GM23338 (cell line): ENCODE data around the gene AGA. TPM values are rescaled to one million over a fixed set of nuclear protein-coding genes. Genes with fewer than 3 reads are reported as not detected.

Experiments
- ATAC-seq: fragments of 200-7000 bp; cut with Tn5 transposase; 3 replicates; pipeline ENCODE4 v1.9.1; 2020
- DNase-seq: peaks from one replicate; pipeline ENCODE4 v3.0.0-alpha.2; 2015; ENCODE audit warnings: low spot score
- H2AFZ ChIP-seq: fragments of 200-600 bp; sonication (generic); 2 replicates; pipeline ENCODE4 v1.8.0; 2016; ENCODE audit warnings: antibody characterized with exemption, mild to moderate bottlenecking, moderate library complexity
- H3F3A ChIP-seq: fragments of 200-600 bp; sonication (generic); replicated peaks from 2 replicates; pipeline ENCODE4 v1.8.0; 2017; ENCODE audit warnings: antibody characterized with exemption, mixed run types, low read depth
- H3K27ac ChIP-seq: fragments of 200-600 bp; sonication (generic); 2 replicates; pipeline ENCODE4 v1.6.1; 2016; ENCODE audit warnings: low read depth
- H3K27me3 ChIP-seq: fragments of 200-600 bp; sonication (generic); 2 replicates; pipeline ENCODE4 v1.8.0; 2016; ENCODE audit warnings: mild to moderate bottlenecking, mixed run types, moderate library complexity; ENCODE audit not compliant: insufficient read depth
- H3K36me3 ChIP-seq: fragments of 200-600 bp; sonication (generic); 2 replicates; pipeline ENCODE4 v1.8.0; 2016; ENCODE audit warnings: mild to moderate bottlenecking; ENCODE audit not compliant: insufficient read depth
- H3K4me1 ChIP-seq: fragments of 200-600 bp; sonication (generic); 2 replicates; pipeline ENCODE4 v1.8.0; 2016; ENCODE audit warnings: mild to moderate bottlenecking, moderate library complexity; ENCODE audit not compliant: insufficient read depth
- H3K4me2 ChIP-seq: fragments of 200-600 bp; sonication (generic); 2 replicates; pipeline ENCODE4 v1.7.1; 2017; ENCODE audit warnings: mixed run types
- H3K4me3 ChIP-seq: fragments of 200-600 bp; sonication (generic); 2 replicates; pipeline ENCODE4 v1.6.1; 2016; ENCODE audit warnings: mixed run types
- H3K79me2 ChIP-seq: fragments of 200-600 bp; sonication (generic); replicated peaks from 2 replicates; pipeline ENCODE4 v1.8.0; 2017; ENCODE audit warnings: mild to moderate bottlenecking; ENCODE audit not compliant: insufficient read depth
- H3K9me2 ChIP-seq: fragments of 200-600 bp; sonication (generic); 2 replicates; pipeline ENCODE4 v1.8.0; 2017; ENCODE audit not compliant: insufficient read depth
- H4K20me1 ChIP-seq: fragments of 200-600 bp; sonication (generic); replicated peaks from 2 replicates; pipeline ENCODE4 v1.8.0; 2017; ENCODE audit warnings: mild to moderate bottlenecking; ENCODE audit not compliant: insufficient read depth
- H3K27ac Mint-ChIP-seq: 2 replicates; pipeline ENCODE4 v1.8.0; 2020; ENCODE audit warnings: inconsistent platforms, mild to moderate bottlenecking, moderate library complexity, mixed read lengths
- H3K27me3 Mint-ChIP-seq: 3 replicates; pipeline ENCODE4 v1.8.0; 2022; ENCODE audit warnings: low read depth, mild to moderate bottlenecking, moderate library complexity, mixed read lengths, inconsistent platforms; ENCODE audit not compliant: insufficient read depth, poor library complexity
- H3K36me3 Mint-ChIP-seq: 3 replicates; pipeline ENCODE4 v1.8.0; 2021; ENCODE audit warnings: low read depth, mild to moderate bottlenecking, inconsistent platforms, moderate library complexity, mixed read lengths
- H3K4me1 Mint-ChIP-seq: 3 replicates; pipeline ENCODE4 v1.8.0; 2020; ENCODE audit warnings: mild to moderate bottlenecking, inconsistent platforms, mixed read lengths
- H3K4me3 Mint-ChIP-seq: 3 replicates; pipeline ENCODE4 v1.8.0; 2021; ENCODE audit warnings: moderate library complexity, mild to moderate bottlenecking, inconsistent platforms, mixed read lengths
- H3K9me3 Mint-ChIP-seq: 3 replicates; pipeline ENCODE4 v1.8.0; 2020; ENCODE audit warnings: moderate library complexity, mild to moderate bottlenecking, inconsistent platforms, mixed read lengths
- CREB1 ChIP-seq: fragments of 250-450 bp; sonication (Bioruptor Pico); IDR thresholded peaks from 2 replicates; pipeline ENCODE4 v1.5.0; 2020; ENCODE audit warnings: low read depth, mild to moderate bottlenecking, moderate library complexity
- ETS1 ChIP-seq: IDR thresholded peaks from 2 replicates; pipeline ENCODE4 v1.6.1; 2016; ENCODE audit warnings: antibody characterized with exemption
- EZH2 ChIP-seq: fragments of 200-600 bp; sonication (generic); IDR thresholded peaks from one replicate; pipeline ENCODE4 v1.8.0; 2017; ENCODE audit warnings: antibody characterized with exemption, mild to moderate bottlenecking, low read depth; ENCODE audit not compliant: unreplicated experiment
- EZH2phosphoT487 ChIP-seq: fragments of 200-600 bp; sonication (generic); IDR thresholded peaks from one replicate; pipeline ENCODE4 v1.8.1; 2018; ENCODE audit warnings: antibody characterized with exemption; ENCODE audit not compliant: unreplicated experiment
- JUNB ChIP-seq: IDR thresholded peaks from one replicate; pipeline ENCODE4 v1.6.1; 2016; ENCODE audit warnings: antibody characterized with exemption; ENCODE audit not compliant: unreplicated experiment
- NANOG ChIP-seq: IDR thresholded peaks from 2 replicates; pipeline ENCODE4 v1.6.1; 2016; ENCODE audit warnings: antibody characterized with exemption, borderline replicate concordance
- POLR2AphosphoS5 ChIP-seq: IDR thresholded peaks from 2 replicates; pipeline ENCODE4 v1.6.1; 2016; ENCODE audit warnings: antibody characterized with exemption, low read depth
- STAT1 ChIP-seq: IDR thresholded peaks from one replicate; pipeline ENCODE4 v1.6.1; 2016; ENCODE audit warnings: antibody characterized with exemption; ENCODE audit not compliant: unreplicated experiment
- ZNF114 ChIP-seq: fragments of 250-450 bp; sonication (Bioruptor Pico); IDR thresholded peaks from 2 replicates; pipeline ENCODE4 v1.5.0; 2020; ENCODE audit warnings: mild to moderate bottlenecking, moderate library complexity
- ZNF331 ChIP-seq: fragments of 250-450 bp; sonication (Bioruptor Pico); IDR thresholded peaks from 2 replicates; pipeline ENCODE4 v1.5.0; 2020; ENCODE audit warnings: low read depth, mild to moderate bottlenecking, moderate library complexity
- ZNF462 ChIP-seq: fragments of 250-450 bp; sonication (Bioruptor Pico); IDR thresholded peaks from 2 replicates; pipeline ENCODE4 v1.5.0; 2020; ENCODE audit warnings: mild to moderate bottlenecking, moderate library complexity
- polyA plus RNA-seq: library from polyadenylated mRNA; unstranded; fragments of >200 nt; fragmentation: Nextera tagmentation; extraction: Ambion mirVana; gene quantifications from 2 replicates; pipeline ENCODE4 v1.2.1, GENCODE V29; 2016
- total RNA-seq: library from RNA; depleted of rRNA; stranded (reverse); fragments of >200 nt; shearing (Covaris generic); gene quantifications from 2 replicates; pipeline ENCODE4 v1.2.3, GENCODE V29; 2014
- TF ChIP-seq, protein P1 (sequence below), 2 experiments: fragments of 200-600 bp in 1 of 2; sonication (generic) in 1 of 2; conservative IDR thresholded peaks; 2 replicates each; pipeline versions ENCODE4 v1.5.1 to v1.6.1; 2016 to 2017; ENCODE audit warnings: antibody characterized with exemption in 2 of 2, low read depth in 2 of 2, mild to moderate bottlenecking in 2 of 2, moderate library complexity in 1 of 2
- TF ChIP-seq, protein P2 (sequence below): IDR thresholded peaks from one replicate; pipeline ENCODE4 v1.6.1; 2018; ENCODE audit warnings: antibody characterized with exemption; ENCODE audit not compliant: unreplicated experiment

The AGA gene
- total and polyA plus RNA-seq, 2 experiments from 2014 or later, result 5.5 to 12.8 TPM

DNA sequence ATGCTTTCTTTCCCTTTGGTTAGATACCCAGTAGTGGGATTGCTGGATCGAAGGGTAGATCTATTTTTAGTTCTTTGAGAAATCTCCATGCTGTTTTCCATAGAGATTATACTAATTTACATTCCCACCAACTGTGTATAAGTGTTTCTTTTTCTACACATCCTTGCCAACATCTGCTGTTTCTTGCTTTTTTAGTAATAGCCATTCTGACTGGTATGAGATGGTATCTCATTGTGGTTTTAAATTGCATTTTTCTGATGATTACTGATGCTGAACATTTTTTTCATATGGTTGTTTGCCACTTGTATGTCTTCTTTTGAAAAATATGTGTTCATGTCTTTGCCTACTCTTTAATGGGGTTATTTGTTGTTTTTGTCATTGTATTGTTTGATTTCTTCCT lies 6.6 kb upstream of the AGA start:
- TF ChIP-seq CREB1 (CRISPR knock-in tag), result no peak
- TF ChIP-seq, protein P1, sequence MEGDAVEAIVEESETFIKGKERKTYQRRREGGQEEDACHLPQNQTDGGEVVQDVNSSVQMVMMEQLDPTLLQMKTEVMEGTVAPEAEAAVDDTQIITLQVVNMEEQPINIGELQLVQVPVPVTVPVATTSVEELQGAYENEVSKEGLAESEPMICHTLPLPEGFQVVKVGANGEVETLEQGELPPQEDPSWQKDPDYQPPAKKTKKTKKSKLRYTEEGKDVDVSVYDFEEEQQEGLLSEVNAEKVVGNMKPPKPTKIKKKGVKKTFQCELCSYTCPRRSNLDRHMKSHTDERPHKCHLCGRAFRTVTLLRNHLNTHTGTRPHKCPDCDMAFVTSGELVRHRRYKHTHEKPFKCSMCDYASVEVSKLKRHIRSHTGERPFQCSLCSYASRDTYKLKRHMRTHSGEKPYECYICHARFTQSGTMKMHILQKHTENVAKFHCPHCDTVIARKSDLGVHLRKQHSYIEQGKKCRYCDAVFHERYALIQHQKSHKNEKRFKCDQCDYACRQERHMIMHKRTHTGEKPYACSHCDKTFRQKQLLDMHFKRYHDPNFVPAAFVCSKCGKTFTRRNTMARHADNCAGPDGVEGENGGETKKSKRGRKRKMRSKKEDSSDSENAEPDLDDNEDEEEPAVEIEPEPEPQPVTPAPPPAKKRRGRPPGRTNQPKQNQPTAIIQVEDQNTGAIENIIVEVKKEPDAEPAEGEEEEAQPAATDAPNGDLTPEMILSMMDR (conservative IDR thresholded peaks at IDR 0.05; ENCODE audit: low read depth in 2 of 2), result no peak
- no peak for TF ChIP-seq POLR2AphosphoS5
- no peak for TF ChIP-seq NANOG
- TF ChIP-seq ETS1, result no peak
- TF ChIP-seq ZNF114 (CRISPR knock-in tag), result no peak
- no peak for TF ChIP-seq EZH2
- TF ChIP-seq, protein P2, sequence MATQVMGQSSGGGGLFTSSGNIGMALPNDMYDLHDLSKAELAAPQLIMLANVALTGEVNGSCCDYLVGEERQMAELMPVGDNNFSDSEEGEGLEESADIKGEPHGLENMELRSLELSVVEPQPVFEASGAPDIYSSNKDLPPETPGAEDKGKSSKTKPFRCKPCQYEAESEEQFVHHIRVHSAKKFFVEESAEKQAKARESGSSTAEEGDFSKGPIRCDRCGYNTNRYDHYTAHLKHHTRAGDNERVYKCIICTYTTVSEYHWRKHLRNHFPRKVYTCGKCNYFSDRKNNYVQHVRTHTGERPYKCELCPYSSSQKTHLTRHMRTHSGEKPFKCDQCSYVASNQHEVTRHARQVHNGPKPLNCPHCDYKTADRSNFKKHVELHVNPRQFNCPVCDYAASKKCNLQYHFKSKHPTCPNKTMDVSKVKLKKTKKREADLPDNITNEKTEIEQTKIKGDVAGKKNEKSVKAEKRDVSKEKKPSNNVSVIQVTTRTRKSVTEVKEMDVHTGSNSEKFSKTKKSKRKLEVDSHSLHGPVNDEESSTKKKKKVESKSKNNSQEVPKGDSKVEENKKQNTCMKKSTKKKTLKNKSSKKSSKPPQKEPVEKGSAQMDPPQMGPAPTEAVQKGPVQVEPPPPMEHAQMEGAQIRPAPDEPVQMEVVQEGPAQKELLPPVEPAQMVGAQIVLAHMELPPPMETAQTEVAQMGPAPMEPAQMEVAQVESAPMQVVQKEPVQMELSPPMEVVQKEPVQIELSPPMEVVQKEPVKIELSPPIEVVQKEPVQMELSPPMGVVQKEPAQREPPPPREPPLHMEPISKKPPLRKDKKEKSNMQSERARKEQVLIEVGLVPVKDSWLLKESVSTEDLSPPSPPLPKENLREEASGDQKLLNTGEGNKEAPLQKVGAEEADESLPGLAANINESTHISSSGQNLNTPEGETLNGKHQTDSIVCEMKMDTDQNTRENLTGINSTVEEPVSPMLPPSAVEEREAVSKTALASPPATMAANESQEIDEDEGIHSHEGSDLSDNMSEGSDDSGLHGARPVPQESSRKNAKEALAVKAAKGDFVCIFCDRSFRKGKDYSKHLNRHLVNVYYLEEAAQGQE, result no peak
- TF ChIP-seq STAT1, result no peak
- no peak for TF ChIP-seq ZNF331 (CRISPR knock-in tag)
- no peak for TF ChIP-seq ZNF462 (CRISPR knock-in tag)
- no peak for TF ChIP-seq JUNB
- TF ChIP-seq EZH2phosphoT487, result no peak

More for the DNA sequence above, 6.6 kb upstream of the AGA start:
- Histone ChIP-seq H3K4me2 (no peak overlapping the region), H3K4me3 (no peak overlapping the region), H3K36me3 (no peaks in the 10 kb centered on the region), H3F3A (no peaks in the 10 kb centered on the region), H3K4me1 (no peaks in the 10 kb centered on the region), H3K27ac (no peak overlapping the region), H3K9me2 (no peaks in the 10 kb centered on the region), H2AFZ (no peak overlapping the region), H3K79me2 (peaks cover 44% of the 10 kb centered on the region), H3K27me3 (no peaks in the 10 kb centered on the region), H4K20me1 (no peaks in the 10 kb centered on the region)
- no peak overlapping the region for H3K4me3 Mint-ChIP-seq
- H3K9me3 Mint-ChIP-seq, result no peaks in the 10 kb centered on the region
- ATAC-seq (no peak), DNase-seq (no peak)
- H3K4me1 Mint-ChIP-seq, result peaks cover 6% of the 10 kb centered on the region
- H3K36me3 Mint-ChIP-seq, result no peaks in the 10 kb centered on the region
- H3K27me3 Mint-ChIP-seq, result peaks cover 4% of the 10 kb centered on the region
- no peak overlapping the region for H3K27ac Mint-ChIP-seq
